CD14-positive monocyte (primary cell): ENCODE results near the gene PILRA. TPM values are rescaled to one million over a fixed set of nuclear protein-coding genes. Genes with fewer than 3 reads are reported as not detected.
A peak's percentile ranks its signal among the peaks of the same experiment; 100 is the strongest.

Experiments
- DNase-seq, 3 donors: peaks; one replicate each; pipeline ENCODE4 v3.0.0-alpha.2; 2011 to 2022
- H2AFZ ChIP-seq: 2 replicates; pipeline ENCODE4 v1.6.0; 2012; ENCODE audit warnings: mild to moderate bottlenecking, low read depth, low read length, inconsistent platforms; ENCODE audit not compliant: insufficient read depth, poor library complexity, severe bottlenecking
- H3K27ac ChIP-seq, 2 donors: 1 replicate in 1 of 2; 2 replicates in 1 of 2; pipeline ENCODE4 v1.5.1; 2012 to 2013; ENCODE audit warnings: low read length in 2 of 2, control low read depth in 1 of 2, inconsistent platforms in 1 of 2, low read depth in 1 of 2, mild to moderate bottlenecking in 1 of 2
- H3K27me3 ChIP-seq, 2 donors: one replicate each; pipeline versions ENCODE4 v1.6.0 to v1.6.1; 2011 to 2013; ENCODE audit warnings: low read length in 2 of 2; ENCODE audit not compliant: control insufficient read depth in 2 of 2, insufficient read depth in 2 of 2
- H3K36me3 ChIP-seq, 2 donors: replicated peaks in 1 of 2; 1 replicate in 1 of 2; 2 replicates in 1 of 2; pipeline versions ENCODE4 v1.5.1 to v1.6.1; 2012 to 2013; ENCODE audit warnings: low read length in 2 of 2, control low read depth in 1 of 2, inconsistent platforms in 1 of 2, mild to moderate bottlenecking in 1 of 2; ENCODE audit not compliant: insufficient read depth in 2 of 2, control insufficient read depth in 1 of 2
- H3K4me1 ChIP-seq, 2 donors: 1 replicate in 1 of 2; 2 replicates in 1 of 2; pipeline versions ENCODE4 v1.5.1 to v1.6.1; 2012 to 2013; ENCODE audit warnings: low read length in 2 of 2, control low read depth in 1 of 2, inconsistent platforms in 1 of 2, mild to moderate bottlenecking in 1 of 2, moderate library complexity in 1 of 2; ENCODE audit not compliant: insufficient read depth in 2 of 2, control insufficient read depth in 1 of 2
- H3K4me2 ChIP-seq: replicated peaks from 2 replicates; pipeline ENCODE3; 2012; ENCODE audit warnings: low read length, moderate library complexity, mild to moderate bottlenecking; ENCODE audit not compliant: poor library complexity, severe bottlenecking; ENCODE audit errors: extremely low read depth
- H3K4me3 ChIP-seq, 3 experiments: fragments of 200-600 bp in 1 of 3; sonication (generic) in 1 of 3; replicated peaks in 1 of 3; 1 replicate in 2 of 3; 2 replicates in 1 of 3; pipeline ENCODE4 v1.5.1; 2011 to 2013; ENCODE audit warnings: low read length in 3 of 3, mild to moderate bottlenecking in 3 of 3, control low read depth in 2 of 3, low read depth in 2 of 3, inconsistent platforms in 1 of 3, moderate library complexity in 1 of 3
- H3K79me2 ChIP-seq: 2 replicates; pipeline ENCODE4 v1.6.0; 2012; ENCODE audit warnings: mild to moderate bottlenecking, control low read depth, inconsistent platforms, low read length, moderate library complexity; ENCODE audit not compliant: insufficient read depth
- H3K9ac ChIP-seq: 2 replicates; pipeline ENCODE4 v1.6.0; 2017; ENCODE audit warnings: low read length, mild to moderate bottlenecking; ENCODE audit not compliant: insufficient read depth, poor library complexity, severe bottlenecking
- H3K9me3 ChIP-seq, 2 donors: replicated peaks in 1 of 2; 1 replicate in 1 of 2; 2 replicates in 1 of 2; pipeline versions ENCODE4 v1.5.1 to v1.6.1; 2012 to 2013; ENCODE audit warnings: low read length in 2 of 2, control low read depth in 1 of 2; ENCODE audit not compliant: control insufficient read depth in 1 of 2, insufficient read depth in 1 of 2
- H4K20me1 ChIP-seq: 2 replicates; pipeline ENCODE4 v1.6.0; 2012; ENCODE audit warnings: mild to moderate bottlenecking, low read length, control low read depth, moderate library complexity; ENCODE audit not compliant: insufficient read depth
- H3K27ac Mint-ChIP-seq, 7 donors: one replicate each; pipeline ENCODE4 v1.8.0; 2020; ENCODE audit warnings: mild to moderate bottlenecking in 7 of 7, mixed read lengths in 7 of 7, moderate library complexity in 6 of 7, inconsistent platforms in 2 of 7
- H3K27me3 Mint-ChIP-seq, 3 donors: one replicate each; pipeline ENCODE4 v1.8.0; 2021 to 2022; ENCODE audit warnings: low read depth in 3 of 3, mild to moderate bottlenecking in 3 of 3, mixed read lengths in 3 of 3, moderate library complexity in 3 of 3, inconsistent platforms in 1 of 3
- H3K36me3 Mint-ChIP-seq, 2 donors: one replicate each; pipeline ENCODE4 v1.8.0; 2020; ENCODE audit warnings: mixed read lengths in 2 of 2, inconsistent platforms in 1 of 2, mild to moderate bottlenecking in 1 of 2
- H3K4me1 Mint-ChIP-seq: one replicate; pipeline ENCODE4 v1.8.0; 2020; ENCODE audit warnings: mild to moderate bottlenecking, mixed read lengths
- H3K4me3 Mint-ChIP-seq, 2 donors: one replicate each; pipeline ENCODE4 v1.8.0; 2020; ENCODE audit warnings: mild to moderate bottlenecking in 2 of 2, mixed read lengths in 2 of 2, moderate library complexity in 1 of 2
- H3K9me3 Mint-ChIP-seq, 7 donors: one replicate each; pipeline ENCODE4 v1.8.0; 2020 to 2022; ENCODE audit warnings: mixed read lengths in 7 of 7, mild to moderate bottlenecking in 6 of 7, moderate library complexity in 6 of 7, inconsistent platforms in 2 of 7
- CTCF ChIP-seq: fragments of 200-600 bp; IDR thresholded peaks from one replicate; pipeline ENCODE4 v1.8.0; 2022; ENCODE audit warnings: antibody characterized with exemption, mild to moderate bottlenecking
- WGBS: methylation state at CpG from one replicate; pipeline ENCODE4 v1.1.5; 2013; ENCODE audit warnings: missing lambda C conversion rate; ENCODE audit not compliant: insufficient coverage; 5-methylcytosine and 5-hydroxymethylcytosine counted together
- intact Hi-C, 2 donors: fragments of 100-400 bp; cut with micrococcal nuclease; formaldehyde crosslinking; loops; one replicate each; pipeline versions ENCODE4 v1.15.0 to v1.15.1; 2023
- polyA plus RNA-seq, 3 donors: library from polyadenylated mRNA; depleted of rRNA in 1 of 3; unstranded in 2 of 3; stranded (reverse) in 1 of 3; fragments of 300-500 nt in 2 of 3; fragments of >200 nt in 1 of 3; fragmentation: Illumina TruSeq in 2 of 3; gene quantifications; 1 replicate in 2 of 3; 2 replicates in 1 of 3; pipeline ENCODE4 v1.2.3, GENCODE V29; 2012 to 2021

Gene PILRA
- polyA plus RNA-seq, 3 donors: 316 to 491 (median 364) TPM

- Histone ChIP-seq H3K36me3 (peaks cover 18 to 25% of the 10 kb centered on the region in 2 donors), H3K4me3 (no peak overlapping the region), H3K4me2 (no peak overlapping the region), H3K9me3 (no peaks in the 10 kb centered on the region), H3K9ac (no peak overlapping the region), H4K20me1 (peaks cover 12% of the 10 kb centered on the region), H2AFZ (no peak overlapping the region), H3K79me2 (peaks cover 69% of the 10 kb centered on the region), H3K4me1 (peaks cover 40 to 57% of the 10 kb centered on the region in 2 donors), H3K27me3 (no peaks in the 10 kb centered on the region), H3K27ac (peak overlapping the region in 1 of 2 donors; percentile 11)
- Mint-ChIP-seq H3K4me1 (peaks cover 43% of the 10 kb centered on the region), H3K4me3 (peak overlapping the region in 1 of 2 donors; percentile 45), H3K27me3 (peaks cover 0 to 6% (median 1%) of the 10 kb centered on the region in 3 donors), H3K36me3 (peaks cover 27 to 37% of the 10 kb centered on the region in 2 donors), H3K9me3 (peaks cover 0 to 2% (median 0%) of the 10 kb centered on the region in 7 donors), H3K27ac (peak overlapping the region in 3 of 7 donors; percentile 14 to 79 (median 22))
- DNase-seq: no peak
- TF ChIP-seq CTCF: no peak
- intact Hi-C loops: loop anchor here in 1 of 2 donors (10.0 kb wide), 1 partner anchor 243 kb away; the partner anchor contains the start of gene GNB2
- WGBS: 100% methylated on average over 1 of the region's 4 CpGs
Measured at GRCh38 chr7:100432053-100432452, 58.8 kb downstream of the PILRA start.

GRCh38 chr7:100432621-100433275, 59.5 kb downstream of the PILRA start:
- no peaks in the 10 kb centered on the region for H3K27me3 ChIP-seq
- H3K4me1 ChIP-seq: peaks cover 37 to 55% of the 10 kb centered on the region in 2 donors
- Mint-ChIP-seq H3K4me1 (peaks cover 41% of the 10 kb centered on the region), H3K9me3 (peaks cover 0 to 2% (median 0%) of the 10 kb centered on the region in 7 donors), H3K27me3 (peaks cover 0 to 5% (median 1%) of the 10 kb centered on the region in 3 donors), H3K4me3 (peak overlapping the region in 1 of 2 donors; percentile 3), H3K27ac (peak overlapping the region in 2 of 7 donors; percentile 14 to 52), H3K36me3 (peaks cover 27 to 37% of the 10 kb centered on the region in 2 donors)
- H3K9me3 ChIP-seq: no peaks in the 10 kb centered on the region
- TF ChIP-seq CTCF: no peak
- H3K27ac ChIP-seq: peak overlapping the region in 1 of 2 donors; percentile 11
- peaks cover 18 to 25% of the 10 kb centered on the region in 2 donors for H3K36me3 ChIP-seq
- peaks cover 69% of the 10 kb centered on the region for H3K79me2 ChIP-seq
- no peak overlapping the region for H2AFZ ChIP-seq
- H4K20me1 ChIP-seq: peaks cover 12% of the 10 kb centered on the region
- intact Hi-C loops: loop anchor here in 1 of 2 donors (10.0 kb wide), 1 partner anchor 242 kb away; the partner anchor contains the start of gene GNB2
- no peak overlapping the region for H3K4me3 ChIP-seq
- 95% methylated on average over 15 of the region's 21 CpGs for WGBS
- no peak overlapping the region for H3K4me2 ChIP-seq
- H3K9ac ChIP-seq: no peak overlapping the region
- no peak for DNase-seq
